HepG2 (cell line): ENCODE results near the gene EP300.

Source experiments
- CHD2 ChIP-seq: IDR thresholded peaks from 2 replicates; pipeline ENCODE4 v1.6.1; 2011; ENCODE audit warnings: low read depth, low read length, improper control_type of control experiment
- CREM ChIP-seq, 2 experiments: sonication (generic) in 1 of 2; formaldehyde crosslinking in 1 of 2; IDR thresholded peaks; 2 replicates each; pipeline versions ENCODE4 v1.4.0 to v1.6.1; 2016 to 2020; ENCODE audit warnings: antibody characterized with exemption in 1 of 2, mild to moderate bottlenecking in 1 of 2, missing genetic modification reagents in 1 of 2
- CTCF ChIP-seq: sonication (generic); formaldehyde crosslinking; IDR thresholded peaks from 2 replicates; pipeline ENCODE4 v1.5.0; 2020; ENCODE audit warnings: mild to moderate bottlenecking, missing genetic modification reagents, moderate library complexity
- ETV6 ChIP-seq: sonication (generic); formaldehyde crosslinking; conservative IDR thresholded peaks from 2 replicates; pipeline ENCODE4 v1.4.0; 2020; ENCODE audit warnings: missing genetic modification reagents
- EZH2 ChIP-seq: conservative IDR thresholded peaks from 2 replicates; pipeline ENCODE4 v1.6.1; 2012; ENCODE audit warnings: mild to moderate bottlenecking, low read depth, low read length, moderate library complexity
- FOXA1 ChIP-seq, 2 experiments: fragments of 450-650 bp in 1 of 2; sonication (generic) in 1 of 2; formaldehyde crosslinking in 1 of 2; IDR thresholded peaks; 2 replicates each; pipeline versions ENCODE4 v1.4.0 to v1.6.1; 2016 to 2020; ENCODE audit warnings: missing genetic modification reagents in 1 of 2
- NBN ChIP-seq: fragments of 450-650 bp; conservative IDR thresholded peaks from 2 replicates; pipeline ENCODE4 v1.6.1; 2017
- POLR2A ChIP-seq, 2 experiments: IDR thresholded peaks; 2 replicates each; pipeline ENCODE4 v1.6.1; 2011; ENCODE audit warnings: low read depth in 2 of 2, low read length in 2 of 2, mild to moderate bottlenecking in 1 of 2, moderate library complexity in 1 of 2; ENCODE audit not compliant: insufficient read depth in 1 of 2
- POLR2AphosphoS5 ChIP-seq: IDR thresholded peaks from 2 replicates; pipeline ENCODE4 v1.6.1; 2012; ENCODE audit warnings: low read depth, low read length
- SMC3 ChIP-seq: IDR thresholded peaks from 2 replicates; pipeline ENCODE4 v1.6.1; 2011; ENCODE audit warnings: low read length, improper control_type of control experiment
- SP1 ChIP-seq, 2 experiments: fragments of 450-650 bp in 1 of 2; sonication (generic) in 1 of 2; formaldehyde crosslinking in 1 of 2; IDR thresholded peaks; 2 replicates each; pipeline versions ENCODE4 v1.4.0 to v1.6.1; 2016 to 2020; ENCODE audit warnings: missing genetic modification reagents in 1 of 2
- ZFP91 ChIP-seq: sonication (generic); formaldehyde crosslinking; IDR thresholded peaks from 2 replicates; pipeline ENCODE4 v1.9.0; 2022; ENCODE audit warnings: missing genetic modification reagents, mild to moderate bottlenecking, borderline replicate concordance
- ZNF780A ChIP-seq: sonication (generic); formaldehyde crosslinking; IDR thresholded peaks from 2 replicates; pipeline ENCODE4 v1.8.0; 2022; ENCODE audit warnings: mild to moderate bottlenecking, missing genetic modification reagents, moderate library complexity
- ZNF839 ChIP-seq: sonication (generic); formaldehyde crosslinking; IDR thresholded peaks from 2 replicates; pipeline ENCODE4 v1.4.0; 2020; ENCODE audit warnings: missing genetic modification reagents, mild to moderate bottlenecking, borderline replicate concordance

- no peak for TF ChIP-seq EZH2
- no peak for TF ChIP-seq CHD2
- no peak for TF ChIP-seq CTCF (CRISPR knock-in tag)
- no peak for TF ChIP-seq FOXA1 (IDR thresholded peaks at IDR 0.05)
- TF ChIP-seq FOXA1 (CRISPR knock-in tag; IDR thresholded peaks at IDR 0.05) = no peak
- TF ChIP-seq CREM (IDR thresholded peaks at IDR 0.05) = no peak
- no peak for TF ChIP-seq CREM (CRISPR knock-in tag; IDR thresholded peaks at IDR 0.05)
- no peak for TF ChIP-seq ETV6
- no peak for TF ChIP-seq POLR2A (IDR thresholded peaks at IDR 0.05; ENCODE audit: insufficient read depth in 1 of 2, low read depth in 2 of 2, low read length in 2 of 2)
- no peak for TF ChIP-seq SP1 (IDR thresholded peaks at IDR 0.05)
- TF ChIP-seq SP1 (CRISPR knock-in tag; IDR thresholded peaks at IDR 0.05) = no peak
- no peak for TF ChIP-seq NBN
- no peak for TF ChIP-seq ZNF780A (CRISPR knock-in tag)
- no peak for TF ChIP-seq POLR2AphosphoS5
- TF ChIP-seq ZFP91 (CRISPR knock-in tag) = no peak
- no peak for TF ChIP-seq ZNF839 (CRISPR knock-in tag)
- no peak for TF ChIP-seq SMC3
Observed at GRCh38 chr22:41043722-41044121, 48.7 kb upstream of the EP300 start.
